NCI-H1048 (cell line): ENCODE measurements around the gene LRP10.
A peak's percentile ranks its signal among the peaks of the same experiment; 100 is the strongest.
"Not testable (repeated sequence)": the region's sequence is repeated elsewhere in the genome, so short reads cannot be mapped to it uniquely, and the experiment has no call there.

Source experiments
- DNase-seq: peaks from one replicate; lab custom pipeline; 2025; lab: John Stamatoyannopoulos, UW

Gene LRP10

GRCh38 chr14:22871224-22872032 is at the start of gene LRP10:
LRP10 (plus strand) TSS chr14:22871740; CDS start chr14:22872304, 564 bp downstream.
- peak; percentile 36 for DNase-seq

- DNase-seq: no peak
Measured at GRCh38 chr14:22822016-22822570, 49.4 kb upstream of the LRP10 start.

GRCh38 chr14:22822571-22823098 is 48.9 kb upstream of the LRP10 start:
- no peak for DNase-seq

- DNase-seq: no peak
Measured at GRCh38 chr14:22824711-22825359, 46.7 kb upstream of the LRP10 start.

GRCh38 chr14:22829076-22829660 is 42.4 kb upstream of the LRP10 start:
- DNase-seq: not testable (repeated sequence)

GRCh38 chr14:22829661-22830442 is 41.7 kb upstream of the LRP10 start, which contains the start of gene MRPL52:
MRPL52 (plus strand) TSS chr14:22829887; CDS start chr14:22829913, 26 bp downstream.
- peak; percentile 71 for DNase-seq

GRCh38 chr14:22830443-22831010 is 41.0 kb upstream of the LRP10 start:
- DNase-seq: no peak

- no peak for DNase-seq
Measured at GRCh38 chr14:22835505-22835904, 36.0 kb upstream of the LRP10 start.

- peak; percentile 43 for DNase-seq
Measured at GRCh38 chr14:22836301-22837113, 35.0 kb upstream of the LRP10 start, which contains the start of gene MMP14. MMP14 (plus strand) TSS chr14:22836585; CDS start chr14:22836818, 233 bp downstream.

GRCh38 chr14:22837114-22837749 is 34.3 kb upstream of the LRP10 start:
- DNase-seq: no peak

GRCh38 chr14:22837750-22838538 is 33.6 kb upstream of the LRP10 start:
- no peak for DNase-seq

GRCh38 chr14:22838631-22839041 is 32.9 kb upstream of the LRP10 start:
- DNase-seq: no peak

- no peak for DNase-seq
Measured at GRCh38 chr14:22839159-22839779, 32.3 kb upstream of the LRP10 start.

GRCh38 chr14:22841311-22841710 is 30.2 kb upstream of the LRP10 start:
- no peak for DNase-seq

GRCh38 chr14:22841769-22842168 is 29.8 kb upstream of the LRP10 start:
- no peak for DNase-seq

GRCh38 chr14:22842211-22843122 is 29.1 kb upstream of the LRP10 start:
- DNase-seq: no peak
